HG03064 (cell line): ENCODE data around the gene OR51B4.
A peak's percentile ranks its signal among the peaks of the same experiment; 100 is the strongest.
"Not testable (repeated sequence)": the region's sequence is repeated elsewhere in the genome, so short reads cannot be mapped to it uniquely, and the experiment has no call there.

Experiments used
- ATAC-seq: cut with Tn5 transposase; IDR thresholded peaks from one replicate; pipeline ENCODE4 v1.9.1; 2021; ENCODE audit warnings: low read depth; ENCODE audit not compliant: unreplicated experiment

Gene OR51B4

GRCh38 chr11:5297721-5298323 lies 3.9 kb downstream of the OR51B4 start:
- no peak for ATAC-seq

- ATAC-seq, result not testable (repeated sequence)
These were observed 7.3 kb downstream of the OR51B4 start for GRCh38 chr11:5294342-5294995.

DNA sequence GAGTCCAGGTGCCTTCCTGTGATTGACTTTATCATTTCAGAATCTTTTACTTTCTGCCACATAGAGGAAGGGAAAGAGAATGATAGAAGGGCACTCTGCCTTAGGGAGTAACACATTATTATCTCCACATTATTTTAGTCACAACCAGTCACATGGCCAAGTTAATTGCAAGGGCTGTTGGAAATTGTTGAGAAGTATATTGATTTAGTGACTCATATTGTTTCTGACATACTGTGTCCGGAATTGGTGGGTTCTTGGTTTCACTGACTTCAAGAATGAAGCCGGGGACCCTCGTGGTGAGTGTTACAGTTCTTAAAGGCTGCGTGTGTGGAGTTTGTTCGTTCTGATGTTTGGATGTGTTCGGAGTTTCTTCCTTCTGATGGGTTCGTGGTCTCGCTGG lies 8.7 kb downstream of the OR51B4 start:
- no peak for ATAC-seq

- ATAC-seq, result peak; percentile 97
These were observed 10.4 kb downstream of the OR51B4 start for GRCh38 chr11:5291207-5291838.

DNA sequence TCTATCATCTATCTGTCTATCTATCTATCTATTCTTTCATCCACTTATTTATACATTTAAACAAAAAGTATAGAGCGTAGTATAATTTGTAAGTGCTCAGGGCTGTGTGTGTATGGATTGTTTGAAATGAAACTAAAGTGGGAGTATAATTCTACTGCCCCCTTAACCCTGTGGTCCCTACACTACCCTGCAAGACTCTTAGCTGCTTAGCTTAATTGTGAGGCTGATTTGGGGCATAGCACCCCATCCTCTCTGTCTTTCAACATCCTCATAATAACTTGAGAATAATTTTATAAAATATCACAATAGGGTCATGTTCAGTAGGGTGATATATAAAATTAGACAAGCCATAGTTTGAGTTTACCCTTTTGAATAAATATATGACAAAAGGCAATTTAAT lies 11.6 kb downstream of the OR51B4 start:
- ATAC-seq, result no peak

- ATAC-seq, result no peak
These were observed 12.1 kb downstream of the OR51B4 start for GRCh38 chr11:5289696-5290095.

GRCh38 chr11:5288906-5289550 lies 12.7 kb downstream of the OR51B4 start:
- ATAC-seq, result no peak

DNA sequence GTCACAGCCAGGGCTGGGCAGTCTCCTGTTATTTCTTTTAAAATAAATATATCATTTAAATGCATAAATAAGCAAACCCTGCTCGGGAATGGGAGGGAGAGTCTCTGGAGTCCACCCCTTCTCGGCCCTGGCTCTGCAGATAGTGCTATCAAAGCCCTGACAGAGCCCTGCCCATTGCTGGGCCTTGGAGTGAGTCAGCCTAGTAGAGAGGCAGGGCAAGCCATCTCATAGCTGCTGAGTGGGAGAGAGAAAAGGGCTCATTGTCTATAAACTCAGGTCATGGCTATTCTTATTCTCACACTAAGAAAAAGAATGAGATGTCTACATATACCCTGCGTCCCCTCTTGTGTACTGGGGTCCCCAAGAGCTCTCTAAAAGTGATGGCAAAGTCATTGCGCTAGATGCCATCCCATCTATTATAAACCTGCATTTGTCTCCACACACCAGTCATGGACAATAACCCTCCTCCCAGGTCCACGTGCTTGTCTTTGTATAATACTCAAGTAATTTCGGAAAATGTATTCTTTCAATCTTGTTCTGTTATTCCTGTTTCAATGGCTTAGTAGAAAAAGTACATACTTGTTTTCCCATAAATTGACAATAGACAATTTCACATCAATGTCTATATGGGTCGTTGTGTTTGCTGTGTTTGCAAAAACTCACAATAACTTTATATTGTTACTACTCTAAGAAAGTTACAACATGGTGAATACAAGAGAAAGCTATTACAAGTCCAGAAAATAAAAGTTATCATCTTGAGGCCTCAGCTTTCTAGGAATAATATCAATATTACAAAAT lies 13.4 kb downstream of the OR51B4 start:
- no peak for ATAC-seq

GRCh38 chr11:5286901-5287300 lies 14.8 kb downstream of the OR51B4 start:
- no peak for ATAC-seq

- no peak for ATAC-seq
These were observed 15.4 kb downstream of the OR51B4 start for GRCh38 chr11:5286351-5286750.

DNA sequence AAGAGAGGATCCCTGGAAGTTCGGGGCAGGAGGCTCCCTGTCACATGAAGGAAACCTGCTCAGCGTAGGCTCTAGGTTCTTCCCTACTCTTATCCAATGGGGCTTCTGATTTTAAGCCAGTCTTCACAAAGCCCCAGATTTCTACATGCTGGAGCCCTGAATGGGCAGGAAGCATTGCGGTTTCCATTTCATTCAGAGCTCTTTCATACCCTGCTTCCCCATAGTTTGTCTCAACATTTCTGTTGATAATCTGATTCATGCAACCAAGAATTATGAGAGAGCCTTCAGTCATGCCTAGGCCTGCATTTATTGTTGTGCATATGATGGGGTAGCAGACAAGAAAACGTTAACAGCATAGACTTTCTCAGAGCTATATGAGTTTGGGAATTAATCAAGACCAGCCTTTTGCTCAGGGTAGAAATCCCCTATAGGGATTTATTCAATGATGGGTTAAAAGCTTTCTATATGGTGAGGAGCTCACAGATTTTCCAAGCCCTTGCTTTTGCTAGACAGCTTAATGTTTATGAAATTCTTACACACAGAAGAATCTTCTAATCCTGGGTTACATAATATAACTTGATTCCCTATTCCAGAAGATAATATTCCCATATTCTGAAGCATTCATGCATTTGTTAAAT lies 15.9 kb downstream of the OR51B4 start:
- no peak for ATAC-seq

DNA sequence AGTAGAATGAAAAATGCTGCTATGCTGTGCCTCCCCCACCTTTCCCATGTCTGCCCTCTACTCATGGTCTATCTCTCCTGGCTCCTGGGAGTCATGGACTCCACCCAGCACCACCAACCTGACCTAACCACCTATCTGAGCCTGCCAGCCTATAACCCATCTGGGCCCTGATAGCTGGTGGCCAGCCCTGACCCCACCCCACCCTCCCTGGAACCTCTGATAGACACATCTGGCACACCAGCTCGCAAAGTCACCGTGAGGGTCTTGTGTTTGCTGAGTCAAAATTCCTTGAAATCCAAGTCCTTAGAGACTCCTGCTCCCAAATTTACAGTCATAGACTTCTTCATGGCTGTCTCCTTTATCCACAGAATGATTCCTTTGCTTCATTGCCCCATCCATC lies 17.1 kb downstream of the OR51B4 start:
- ATAC-seq, result no peak

GRCh38 chr11:5283882-5284281 lies 17.9 kb downstream of the OR51B4 start:
- ATAC-seq, result no peak

DNA sequence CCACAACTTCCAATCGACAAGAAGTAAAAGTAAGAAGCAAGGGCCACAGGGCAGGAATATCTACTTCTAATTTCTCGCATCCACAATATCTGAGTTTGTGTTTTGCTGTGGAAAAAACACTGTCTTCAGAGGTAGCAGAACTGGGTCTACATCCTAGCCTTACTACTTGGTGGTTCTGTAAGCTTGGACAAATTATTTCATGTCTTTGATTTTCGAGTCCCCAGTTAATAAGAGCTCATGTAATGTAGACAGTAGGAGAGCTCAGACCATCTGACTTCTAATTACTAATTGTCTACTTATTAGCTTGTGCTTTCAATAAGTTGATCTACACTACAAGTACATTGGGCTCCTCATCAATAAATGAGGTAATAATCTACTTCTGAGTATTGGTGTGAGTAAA lies 18.7 kb downstream of the OR51B4 start:
- ATAC-seq, result no peak

DNA sequence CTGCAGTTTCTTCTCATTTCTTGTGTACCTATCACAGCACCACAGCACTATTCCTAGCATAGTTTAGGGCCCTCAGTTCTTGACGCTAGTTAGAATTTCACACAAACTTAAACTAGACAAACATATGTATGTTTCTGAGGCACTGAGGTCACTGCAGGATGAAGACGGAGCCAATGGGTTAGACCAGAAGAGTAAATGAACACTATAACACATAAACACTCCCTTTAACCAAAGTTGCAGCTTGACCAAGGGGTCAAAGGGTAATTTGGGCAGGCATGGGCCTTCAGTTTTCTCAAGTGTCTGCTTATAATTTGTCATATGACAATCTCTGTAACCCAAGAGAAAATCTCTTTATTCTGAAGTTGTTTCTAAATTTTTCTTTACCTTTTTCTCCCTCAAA lies 19.1 kb downstream of the OR51B4 start:
- no peak for ATAC-seq

DNA sequence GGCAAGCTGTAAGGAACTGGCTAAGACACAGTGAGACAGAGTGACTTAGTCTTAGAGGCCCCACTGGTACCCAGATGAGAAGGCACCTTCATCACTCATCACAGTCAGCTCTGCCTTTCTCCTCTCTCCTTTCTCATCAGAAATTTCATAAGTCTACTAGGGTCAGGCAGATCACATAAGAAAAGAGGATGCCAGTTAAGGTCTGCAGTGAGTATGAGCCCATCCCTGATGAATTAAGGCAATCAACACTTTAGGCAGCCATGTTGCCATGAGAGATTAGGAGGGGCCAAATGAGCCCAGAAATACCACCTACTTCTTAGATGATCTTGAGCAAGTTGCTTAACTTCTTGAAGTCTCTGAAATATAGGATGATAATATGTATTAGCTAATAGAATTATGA lies 20.1 kb downstream of the OR51B4 start:
- ATAC-seq, result no peak

DNA sequence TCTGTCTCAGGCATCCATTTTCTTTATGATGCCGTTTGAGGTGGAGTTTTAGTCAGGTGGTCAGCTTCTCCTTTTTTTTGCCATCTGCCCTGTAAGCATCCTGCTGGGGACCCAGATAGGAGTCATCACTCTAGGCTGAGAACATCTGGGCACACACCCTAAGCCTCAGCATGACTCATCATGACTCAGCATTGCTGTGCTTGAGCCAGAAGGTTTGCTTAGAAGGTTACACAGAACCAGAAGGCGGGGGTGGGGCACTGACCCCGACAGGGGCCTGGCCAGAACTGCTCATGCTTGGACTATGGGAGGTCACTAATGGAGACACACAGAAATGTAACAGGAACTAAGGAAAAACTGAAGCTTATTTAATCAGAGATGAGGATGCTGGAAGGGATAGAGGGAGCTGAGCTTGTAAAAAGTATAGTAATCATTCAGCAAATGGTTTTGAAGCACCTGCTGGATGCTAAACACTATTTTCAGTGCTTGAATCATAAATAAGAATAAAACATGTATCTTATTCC lies 21.1 kb downstream of the OR51B4 start:
- ATAC-seq, result peak; percentile 85

DNA sequence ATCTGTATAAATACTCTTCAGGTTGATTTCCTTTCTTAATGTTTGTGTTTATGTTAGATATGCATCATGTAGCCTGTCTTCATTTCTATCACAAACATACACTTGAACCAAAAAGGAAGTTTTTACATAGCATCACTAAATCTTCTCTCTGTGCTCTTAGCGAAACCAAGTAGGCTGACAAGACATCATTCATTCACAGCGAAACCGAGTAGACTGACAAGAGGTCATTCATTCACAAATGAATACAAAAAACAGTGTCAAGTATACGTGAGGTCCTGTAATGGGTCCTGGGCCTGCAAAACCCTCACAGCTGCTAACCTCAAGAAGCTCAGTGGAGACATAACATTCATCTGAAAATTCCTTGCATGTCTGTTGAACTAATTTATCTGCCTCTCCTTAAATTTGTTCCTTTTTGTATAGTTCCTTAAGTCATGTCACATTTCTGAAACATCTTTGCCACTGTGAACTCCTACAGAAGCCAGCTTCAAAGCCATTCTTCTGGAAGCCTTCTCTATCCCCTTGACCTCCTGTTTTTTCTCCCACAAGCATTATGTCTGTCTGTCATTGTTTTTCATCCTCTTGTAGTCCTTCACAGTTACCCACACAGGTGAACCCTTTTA lies 22.2 kb downstream of the OR51B4 start:
- ATAC-seq, result no peak

DNA sequence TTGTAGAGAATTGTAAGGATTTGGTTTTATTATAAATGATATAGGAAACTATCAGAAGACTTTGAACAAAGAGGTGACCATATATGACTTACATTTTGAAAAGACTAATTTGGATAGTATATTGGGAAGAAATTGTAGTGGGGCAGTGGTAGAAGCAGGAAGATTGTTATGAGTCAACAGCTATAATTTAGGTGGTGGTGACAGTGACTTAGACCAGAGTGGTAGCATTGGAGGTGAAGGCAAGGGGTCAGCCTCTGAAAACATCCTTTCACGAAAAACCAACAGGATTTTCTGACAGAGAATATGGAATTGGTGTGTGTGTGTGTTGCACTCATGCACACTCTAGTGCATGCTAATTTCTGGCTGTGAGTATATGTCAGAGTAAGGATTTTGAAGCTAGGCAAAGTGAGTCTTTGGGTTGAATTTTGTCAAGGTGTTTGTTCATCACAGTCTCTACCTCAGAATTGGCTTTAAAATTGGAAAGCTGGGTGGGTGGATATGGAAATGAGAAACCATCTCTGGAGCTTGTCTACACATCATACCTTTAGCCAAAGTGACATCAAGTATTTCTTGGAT lies 23.9 kb downstream of the OR51B4 start:
- no peak for ATAC-seq
